GM12891 (cell line): ENCODE measurements around the gene PMP22.

Source experiments
- DNase-seq: peaks from one replicate; pipeline ENCODE4 v3.0.0; 2011; ENCODE audit warnings: low spot score; ENCODE audit not compliant: insufficient read length
- FAIRE-seq: peaks from 2 replicates; lab custom pipeline; 2011; peaks lifted over from hg19 to GRCh38; lab: Jason Lieb, UNC
- PAX5 ChIP-seq: IDR thresholded peaks from 2 replicates; pipeline ENCODE4 v1.6.1; 2011; ENCODE audit warnings: low read length, moderate library complexity, mild to moderate bottlenecking; ENCODE audit not compliant: insufficient read depth, severe bottlenecking
- POLR2A ChIP-seq: IDR thresholded peaks from 2 replicates; pipeline ENCODE4 v1.6.1; 2011; ENCODE audit warnings: low read depth, low read length, control low read depth
- POLR2AphosphoS5 ChIP-seq: IDR thresholded peaks from 2 replicates; pipeline ENCODE4 v1.6.1; 2011; ENCODE audit warnings: low read depth, low read length, control low read depth
- POU2F2 ChIP-seq: IDR thresholded peaks from 2 replicates; pipeline ENCODE4 v1.6.1; 2011; ENCODE audit warnings: low read depth, mild to moderate bottlenecking, control low read depth, low read length, moderate library complexity
- SPI1 ChIP-seq: IDR thresholded peaks from 2 replicates; pipeline ENCODE4 v1.6.1; 2011; ENCODE audit warnings: low read depth, low read length, control low read depth
- TAF1 ChIP-seq: IDR thresholded peaks from 2 replicates; pipeline ENCODE4 v1.6.1; 2011; ENCODE audit warnings: low read depth, low read length, control low read depth

PMP22 gene

GRCh38 chr17:15180121-15180561 lies 85.0 kb downstream of the PMP22 start:
- FAIRE-seq (no peak), DNase-seq (no peak)
- TF ChIP-seq TAF1 = no peak
- TF ChIP-seq SPI1 = no peak
- TF ChIP-seq POLR2AphosphoS5 = no peak
- no peak for TF ChIP-seq PAX5
- no peak for TF ChIP-seq POLR2A
- no peak for TF ChIP-seq POU2F2
